PC-9 (cell line): Measurements from ENCODE around the gene JARID2.

ENCODE experiments used
- CTCF ChIP-seq: fragments of 200-600 bp; sonication (generic); conservative IDR thresholded peaks from 2 replicates; pipeline ENCODE4 v1.6.1; 2017; ENCODE audit warnings: mixed run types, antibody characterized with exemption, mild to moderate bottlenecking, moderate library complexity
- EZH2 ChIP-seq: fragments of 200-600 bp; sonication (generic); IDR thresholded peaks from 2 replicates; pipeline ENCODE4 v1.8.0; 2017; ENCODE audit warnings: antibody characterized with exemption, low read depth

- TF ChIP-seq CTCF (no peak), EZH2 (no peak)
These were observed 203.1 kb downstream of the JARID2 start for GRCh38 chr6:15449011-15449410.
